Transverse colon (tissue), 4 donors: ENCODE data around the gene OR4L1. TPM values are rescaled to one million over a fixed set of nuclear protein-coding genes. Genes with fewer than 3 reads are reported as not detected.

Source experiments
- DNase-seq: peaks from one replicate; pipeline ENCODE4 v3.0.0-alpha.2; 2019
- H3K27ac ChIP-seq, 4 donors: fragments of 200-600 bp; sonication (generic); 2 replicates each; pipeline ENCODE4 v1.5.1; 2016 to 2018; ENCODE audit warnings: inconsistent platforms in 4 of 4
- H3K27me3 ChIP-seq: fragments of 200-600 bp; sonication (generic); 2 replicates; pipeline ENCODE4 v1.5.1; 2017; ENCODE audit warnings: inconsistent platforms
- H3K36me3 ChIP-seq, 4 donors: fragments of 200-600 bp; sonication (generic); 2 replicates each; pipeline ENCODE4 v1.5.1; 2017 to 2019; ENCODE audit warnings: inconsistent platforms in 4 of 4
- H3K4me1 ChIP-seq, 4 donors: fragments of 200-600 bp; sonication (generic); 2 replicates each; pipeline ENCODE4 v1.5.1; 2017 to 2020; ENCODE audit warnings: inconsistent platforms in 4 of 4
- H3K4me3 ChIP-seq, 4 donors: fragments of 200-600 bp; sonication (generic); 1 replicate in 1 of 4; 2 replicates in 3 of 4; pipeline versions ENCODE4 v1.5.1 to v1.6.1; 2017 to 2019; ENCODE audit warnings: inconsistent platforms in 4 of 4
- H3K9me3 ChIP-seq, 2 donors: fragments of 200-600 bp; sonication (generic); 2 replicates each; pipeline ENCODE4 v1.5.1; 2017 to 2019; ENCODE audit warnings: inconsistent platforms in 2 of 2
- EP300 ChIP-seq: sonication (generic); formaldehyde crosslinking; IDR thresholded peaks from one replicate; pipeline ENCODE4 v1.6.1; 2017; ENCODE audit warnings: antibody characterized with exemption, low read depth
- POLR2AphosphoS5 ChIP-seq, 3 donors: sonication (generic); formaldehyde crosslinking; IDR thresholded peaks; one replicate each; pipeline ENCODE4 v1.6.1; 2016; ENCODE audit warnings: antibody characterized with exemption in 3 of 3
- WGBS, 2 donors: methylation state at CpG; one replicate each; pipeline ENCODE4 v1.1.5; 2018; ENCODE audit warnings: low coverage in 1 of 2; 5-methylcytosine and 5-hydroxymethylcytosine counted together
- in situ Hi-C, 4 donors: fragments of 200-750 bp; cut with MboI; loops; one replicate each; pipeline versions ENCODE4 v1.15.0 to v1.15.1; 2017; ENCODE audit warnings: low sequenced_read_pairs in 3 of 4, low pct_ligation_motif_present in 1 of 4, low pct_unique_long_range_greater_than_20kb in 1 of 4
- intact Hi-C: fragments of 100-400 bp; cut with DNase I; formaldehyde crosslinking; loops from one replicate; pipeline ENCODE4 v1.15.1; 2023; ENCODE audit warnings: low total_unique reads
- small RNA-seq, 4 donors: library from RNA; depleted of rRNA; stranded (forward); fragments of <200 nt; gene quantifications; one replicate each; pipeline ENCODE3, GENCODE V24; 2016
- total RNA-seq, 4 donors: library from RNA; depleted of rRNA; stranded (reverse); fragments of >200 nt; gene quantifications; one replicate each; pipeline ENCODE4 v1.1.0, GENCODE V29; 2016
- TF ChIP-seq, protein P1 (sequence below), 5 experiments: fragments of 200-600 bp in 3 of 5; fragments of 450-650 bp in 2 of 5; sonication (generic) in 3 of 5; IDR thresholded peaks; 1 replicate in 2 of 5; 2 replicates in 3 of 5; pipeline ENCODE4 v1.5.1; 2016 to 2017; ENCODE audit warnings: antibody characterized with exemption in 5 of 5, inconsistent platforms in 3 of 5, mild to moderate bottlenecking in 2 of 5, moderate library complexity in 1 of 5

Gene OR4L1
- total RNA-seq, 4 donors from 2014 or later, result not detected

DNA sequence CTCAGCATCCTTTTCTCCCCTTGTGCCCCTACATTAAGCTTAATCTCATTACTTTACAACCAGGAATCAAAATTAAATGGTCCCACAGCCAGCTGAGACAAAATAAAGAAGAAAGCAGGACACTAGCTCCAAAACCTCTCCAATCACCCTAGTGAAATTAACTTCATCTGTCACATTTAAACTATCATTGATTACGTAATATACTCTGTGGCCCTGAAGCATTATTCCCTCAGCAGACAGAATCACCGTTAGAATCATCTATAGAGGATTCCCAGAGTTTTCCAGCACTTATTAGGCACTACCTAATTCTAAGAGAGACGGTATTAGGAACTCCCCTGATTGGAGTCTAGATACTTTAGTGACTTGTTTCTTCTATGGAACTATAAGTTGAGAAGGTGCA, 50.6 kb downstream of the OR4L1 start, which contains the start of gene OR4K17:
Gene OR4K17, plus strand, starts transcription at position 302 of the 400 bp plus-strand sequence. CDS start 6,761 bp downstream, outside the sequence.
- H3K4me1 ChIP-seq, result no peaks in the 10 kb centered on the region
- intact Hi-C loops (no loop called here), in situ Hi-C loops (no loop called here)

More for the DNA sequence above, 50.6 kb downstream of the OR4L1 start, which contains the start of gene OR4K17:
- H3K27ac ChIP-seq, result no peak within 1 kb of the TSS
- 60 to 67% methylated on average over 1 to 3 of the region's 3 CpGs for WGBS, 2 donors
- TF ChIP-seq, protein P1, sequence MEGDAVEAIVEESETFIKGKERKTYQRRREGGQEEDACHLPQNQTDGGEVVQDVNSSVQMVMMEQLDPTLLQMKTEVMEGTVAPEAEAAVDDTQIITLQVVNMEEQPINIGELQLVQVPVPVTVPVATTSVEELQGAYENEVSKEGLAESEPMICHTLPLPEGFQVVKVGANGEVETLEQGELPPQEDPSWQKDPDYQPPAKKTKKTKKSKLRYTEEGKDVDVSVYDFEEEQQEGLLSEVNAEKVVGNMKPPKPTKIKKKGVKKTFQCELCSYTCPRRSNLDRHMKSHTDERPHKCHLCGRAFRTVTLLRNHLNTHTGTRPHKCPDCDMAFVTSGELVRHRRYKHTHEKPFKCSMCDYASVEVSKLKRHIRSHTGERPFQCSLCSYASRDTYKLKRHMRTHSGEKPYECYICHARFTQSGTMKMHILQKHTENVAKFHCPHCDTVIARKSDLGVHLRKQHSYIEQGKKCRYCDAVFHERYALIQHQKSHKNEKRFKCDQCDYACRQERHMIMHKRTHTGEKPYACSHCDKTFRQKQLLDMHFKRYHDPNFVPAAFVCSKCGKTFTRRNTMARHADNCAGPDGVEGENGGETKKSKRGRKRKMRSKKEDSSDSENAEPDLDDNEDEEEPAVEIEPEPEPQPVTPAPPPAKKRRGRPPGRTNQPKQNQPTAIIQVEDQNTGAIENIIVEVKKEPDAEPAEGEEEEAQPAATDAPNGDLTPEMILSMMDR (IDR thresholded peaks at IDR 0.05), result no peak
- TF ChIP-seq POLR2AphosphoS5 (IDR thresholded peaks at IDR 0.05) (no peak), EP300 (no peak)
- no peak within 1 kb of the TSS for H3K4me3 ChIP-seq
- H3K36me3 ChIP-seq, result no peaks in the 10 kb centered on the region
- H3K27me3 ChIP-seq, result no peaks in the 10 kb centered on the region
- H3K9me3 ChIP-seq, result no peaks in the 10 kb centered on the region
- no peak for DNase-seq

Small RNAs within 50 kb of the gene (small RNA-seq; reads per million reads assigned to genes)
- 0 reads per million in 4 donors for gene RNA5SP380

Other genes starting within 250 kb of the OR4L1 start
- not detected for gene OR4K2, start 184.9 kb upstream of the OR4L1 start, total RNA-seq
- gene OR4K5, start 139.4 kb upstream of the OR4L1 start, total RNA-seq, result not detected
- not detected for gene OR4K1, start 129.1 kb upstream of the OR4L1 start, total RNA-seq
- gene OR4K15, start 84.5 kb upstream of the OR4L1 start, total RNA-seq, result not detected
- not detected for gene OR4Q2, start 57.9 kb upstream of the OR4L1 start, total RNA-seq
- gene OR4K14, start 40.7 kb upstream of the OR4L1 start, total RNA-seq, result not detected
- gene OR4K13, start 24.0 kb upstream of the OR4L1 start, total RNA-seq, result not detected
- gene OR4K17, start 50.7 kb downstream of the OR4L1 start, total RNA-seq, result not detected
- not detected for gene OR4N5, start 78.8 kb downstream of the OR4L1 start, total RNA-seq
- gene OR11G2, start 130.9 kb downstream of the OR4L1 start, total RNA-seq, result not detected
- not detected for gene OR11H6, start 163.7 kb downstream of the OR4L1 start, total RNA-seq
- not detected for gene OR11H7, start 168.9 kb downstream of the OR4L1 start, total RNA-seq
- not detected for gene OR11H4, start 179.2 kb downstream of the OR4L1 start, total RNA-seq
- 10 to 100 TPM in 2 of 4 donors, 1 to 10 TPM in 2; 5.6 to 14.9 (median 9.7) TPM for gene TTC5, start 245.9 kb downstream of the OR4L1 start, total RNA-seq